ENCODE measurements around the gene C2CD4C.
"Not testable (repeated sequence)": the region's sequence is repeated elsewhere in the genome, so short reads cannot be mapped to it uniquely, and the experiment has no call there.

The C2CD4C gene

DNA sequence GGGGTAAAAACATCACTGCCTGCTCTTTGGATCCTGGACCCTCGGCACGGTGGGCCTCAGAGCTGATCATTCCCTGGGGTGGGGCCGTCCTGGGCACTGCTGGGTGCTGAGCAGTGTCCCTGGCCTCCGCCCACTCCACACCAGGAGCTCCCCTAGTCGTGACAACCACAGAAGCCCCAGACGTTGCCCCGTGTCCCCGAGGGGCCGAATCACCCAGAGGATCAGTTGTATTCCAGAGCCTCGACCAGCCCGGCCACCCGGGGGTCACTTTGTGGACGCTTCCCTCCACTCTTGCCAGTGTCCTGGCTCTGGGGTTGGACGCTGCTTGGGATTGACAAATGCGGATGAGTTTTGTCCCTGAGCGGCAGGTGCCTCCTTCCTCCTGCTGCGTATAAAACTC is 10.2 kb downstream of the C2CD4C start:
- no peak for DNase-seq (ENCODE audit: low read depth)

DNA sequence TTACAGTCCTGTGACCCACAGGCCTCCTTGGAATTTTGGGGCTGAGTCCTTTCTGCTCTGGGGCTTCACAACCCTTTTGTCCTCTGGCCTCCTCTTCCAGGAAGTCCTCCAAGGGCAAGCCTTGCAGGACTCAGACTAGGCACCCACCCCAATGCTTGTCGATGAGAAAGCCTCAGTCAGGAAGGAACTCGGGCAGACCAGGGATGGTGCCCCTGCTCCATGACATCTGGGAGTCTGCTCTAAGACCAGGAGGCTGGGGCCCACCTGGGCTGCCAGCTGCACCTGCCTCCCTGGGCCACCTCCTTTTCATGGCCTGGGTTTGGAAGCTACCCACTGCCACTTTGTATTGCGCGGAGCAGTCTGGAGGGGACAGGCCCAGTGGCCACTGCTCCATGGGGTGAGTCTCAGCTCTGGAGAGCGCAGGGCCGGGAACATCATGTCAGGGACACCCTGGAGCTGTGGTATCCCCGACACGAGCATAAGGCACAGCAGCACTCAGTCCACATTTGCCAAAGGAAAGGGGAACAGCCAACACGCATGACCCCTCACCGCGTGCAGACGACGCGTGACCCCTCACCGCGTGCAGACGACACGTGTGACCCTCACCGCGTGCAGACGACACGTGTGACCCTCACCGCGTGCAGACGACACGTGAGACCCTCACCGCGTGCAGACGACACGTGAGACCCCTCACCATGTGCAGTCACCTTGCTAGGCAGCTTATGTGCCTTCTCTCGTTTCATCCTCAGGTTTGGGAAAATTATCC is 10.8 kb downstream of the C2CD4C start:
- DNase-seq (ENCODE audit: low read depth) = no peak

DNA sequence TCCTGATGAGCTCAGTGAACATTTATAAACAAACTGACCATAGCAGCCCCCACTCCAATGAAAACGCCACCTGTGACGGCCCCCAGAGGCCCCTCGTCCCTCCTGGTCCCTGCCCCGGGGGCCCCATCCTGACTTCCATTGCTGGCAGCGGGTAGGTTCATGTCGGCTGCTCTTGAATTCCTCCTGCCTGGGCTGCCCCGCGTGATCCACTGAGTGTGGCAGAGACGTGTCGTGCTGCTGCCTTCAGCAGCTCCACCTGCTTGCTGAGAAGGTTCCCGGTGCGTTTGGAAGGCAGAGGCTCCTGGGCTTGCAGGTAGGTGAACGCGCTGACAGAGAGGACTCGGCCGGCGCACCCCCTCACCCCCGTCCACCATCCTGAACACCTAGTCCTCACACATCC is 11.6 kb downstream of the C2CD4C start:
- DNase-seq (ENCODE audit: low read depth) = no peak

DNA sequence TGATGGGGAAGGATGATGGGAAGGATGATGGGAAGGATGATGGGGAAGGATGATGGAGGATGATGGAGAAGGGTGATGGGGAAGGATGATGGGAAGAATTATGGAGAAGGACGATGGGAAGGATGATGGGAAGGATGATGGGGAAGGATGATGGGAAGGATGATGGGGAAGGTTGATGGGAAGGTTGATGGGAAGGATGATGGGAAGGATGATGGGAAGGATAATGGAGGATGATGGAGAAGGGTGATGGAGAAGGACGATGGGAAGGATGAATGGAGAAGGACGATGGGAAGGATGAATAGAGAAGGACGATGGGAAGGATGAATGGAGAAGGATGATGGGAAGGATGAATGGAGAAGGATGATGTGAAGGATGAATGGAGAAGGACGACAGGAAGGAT is 13.5 kb downstream of the C2CD4C start:
- DNase-seq (ENCODE audit: low read depth) = no peak

DNA sequence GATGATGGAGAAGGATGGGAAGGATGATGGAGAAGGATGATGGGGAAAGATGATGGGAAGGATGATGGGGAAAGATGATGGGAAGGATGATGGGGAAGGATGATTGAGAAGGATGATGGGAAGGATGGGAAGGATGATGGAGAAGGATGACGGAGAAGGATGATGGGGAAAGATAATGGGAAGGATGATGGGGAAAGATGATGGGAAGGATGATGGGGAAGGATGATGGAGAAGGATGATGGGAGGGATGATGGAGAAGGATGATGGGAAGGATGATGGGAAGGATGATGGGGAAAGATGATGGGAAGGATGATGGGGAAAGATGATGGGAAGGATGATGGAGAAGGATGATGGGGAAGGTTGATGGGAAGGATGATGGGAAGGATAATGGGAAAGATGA is 14.1 kb downstream of the C2CD4C start:
- DNase-seq (ENCODE audit: low read depth) = not testable (repeated sequence)

DNA sequence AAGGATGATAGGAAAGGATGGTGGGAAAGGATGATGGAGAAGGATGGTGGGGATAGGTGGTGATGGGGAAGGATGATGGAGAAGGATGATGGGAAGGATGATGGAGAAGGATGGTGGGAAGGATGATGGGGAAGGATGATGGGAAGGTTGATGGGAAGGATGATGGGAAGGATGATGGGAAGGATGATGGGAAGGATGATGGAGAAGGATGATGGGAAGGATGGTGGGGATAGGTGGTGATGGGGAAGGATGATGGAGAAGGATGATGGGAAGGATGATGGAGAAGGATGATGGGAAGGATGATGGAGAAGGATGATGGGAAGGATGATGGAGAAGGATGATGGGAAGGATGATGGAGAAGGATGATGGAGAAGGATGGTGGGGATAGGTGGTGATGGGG is 15.4 kb downstream of the C2CD4C start:
- not testable (repeated sequence) for DNase-seq (ENCODE audit: low read depth)

DNA sequence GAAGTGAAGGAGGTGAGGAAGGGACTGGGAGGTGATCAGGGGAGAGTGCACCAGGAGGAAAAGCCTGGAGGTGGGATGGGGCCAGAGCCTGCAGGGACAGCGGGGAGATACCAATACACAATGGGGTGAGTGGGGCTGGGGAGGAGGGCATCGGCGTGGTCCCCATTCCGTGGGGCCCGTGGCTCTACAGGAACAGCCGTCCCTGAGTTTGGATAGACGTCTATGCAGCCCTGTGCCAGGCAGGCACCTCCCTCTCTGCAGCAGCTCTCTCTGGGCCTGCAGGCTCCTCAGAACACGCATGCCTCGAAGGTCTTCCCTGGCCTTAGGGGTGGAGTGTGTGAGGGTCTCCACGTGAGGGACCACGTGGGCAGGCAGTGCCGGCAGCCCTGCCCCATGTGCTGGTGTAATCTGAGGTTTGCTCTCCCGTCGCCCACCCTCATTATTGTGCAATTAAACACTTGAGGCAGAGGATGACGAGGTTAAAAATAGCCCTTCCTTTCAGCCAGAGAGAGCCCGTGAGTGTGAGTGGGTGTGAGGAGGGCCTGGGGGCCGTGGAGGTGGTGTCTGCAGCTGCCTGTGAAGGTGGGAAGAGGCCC is 16.5 kb downstream of the C2CD4C start:
- DNase-seq (ENCODE audit: low read depth) = no peak

DNA sequence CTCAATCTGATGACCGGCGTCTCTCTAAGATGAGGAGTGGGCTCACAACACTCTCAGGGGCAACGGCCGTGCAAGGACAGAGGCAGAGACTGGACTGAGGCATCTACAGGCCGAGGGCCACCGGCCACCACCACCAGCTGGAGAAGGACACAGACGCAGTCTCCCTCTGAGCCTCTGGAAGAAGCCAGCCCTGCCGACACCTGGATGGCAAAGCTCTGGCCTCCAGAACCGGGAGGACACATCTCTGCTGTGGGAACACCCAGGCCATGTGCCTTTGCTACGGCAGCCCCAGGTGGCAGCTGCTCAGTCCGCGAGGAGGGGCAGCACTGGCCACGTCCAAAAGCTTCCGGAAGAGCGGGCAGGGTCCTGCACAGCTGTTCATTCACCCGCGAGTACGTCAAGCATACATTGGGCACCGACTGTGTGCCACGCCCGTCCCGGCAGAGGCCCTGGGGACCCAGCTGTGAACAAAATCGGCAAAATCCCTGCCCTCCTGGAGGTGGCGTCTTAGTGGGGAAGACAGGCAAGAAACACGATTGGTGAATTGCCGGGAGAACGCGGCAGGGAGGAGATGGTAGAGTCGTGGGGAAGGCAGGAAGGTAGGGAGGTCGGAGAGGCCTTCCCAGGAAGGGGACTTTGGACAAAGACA is 17.1 kb downstream of the C2CD4C start:
- DNase-seq (ENCODE audit: low read depth) = no peak

DNA sequence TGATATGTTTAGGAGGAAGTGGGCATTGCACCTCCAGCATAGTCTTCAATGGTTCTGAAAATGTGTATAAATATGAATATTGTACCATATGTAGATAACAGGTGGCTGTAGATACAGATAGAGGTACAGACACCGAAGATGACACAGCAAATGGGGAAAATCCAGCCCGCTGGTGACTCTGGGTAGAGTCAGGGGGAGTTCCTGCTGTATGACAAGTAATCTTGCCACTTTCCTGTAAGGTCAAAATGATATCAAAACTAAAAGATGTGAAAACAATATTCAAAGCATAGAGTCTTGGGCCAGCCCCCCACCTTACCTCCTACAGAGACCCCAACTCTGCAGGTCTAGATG is 17.8 kb downstream of the C2CD4C start:
- DNase-seq (ENCODE audit: low read depth) = no peak

DNA sequence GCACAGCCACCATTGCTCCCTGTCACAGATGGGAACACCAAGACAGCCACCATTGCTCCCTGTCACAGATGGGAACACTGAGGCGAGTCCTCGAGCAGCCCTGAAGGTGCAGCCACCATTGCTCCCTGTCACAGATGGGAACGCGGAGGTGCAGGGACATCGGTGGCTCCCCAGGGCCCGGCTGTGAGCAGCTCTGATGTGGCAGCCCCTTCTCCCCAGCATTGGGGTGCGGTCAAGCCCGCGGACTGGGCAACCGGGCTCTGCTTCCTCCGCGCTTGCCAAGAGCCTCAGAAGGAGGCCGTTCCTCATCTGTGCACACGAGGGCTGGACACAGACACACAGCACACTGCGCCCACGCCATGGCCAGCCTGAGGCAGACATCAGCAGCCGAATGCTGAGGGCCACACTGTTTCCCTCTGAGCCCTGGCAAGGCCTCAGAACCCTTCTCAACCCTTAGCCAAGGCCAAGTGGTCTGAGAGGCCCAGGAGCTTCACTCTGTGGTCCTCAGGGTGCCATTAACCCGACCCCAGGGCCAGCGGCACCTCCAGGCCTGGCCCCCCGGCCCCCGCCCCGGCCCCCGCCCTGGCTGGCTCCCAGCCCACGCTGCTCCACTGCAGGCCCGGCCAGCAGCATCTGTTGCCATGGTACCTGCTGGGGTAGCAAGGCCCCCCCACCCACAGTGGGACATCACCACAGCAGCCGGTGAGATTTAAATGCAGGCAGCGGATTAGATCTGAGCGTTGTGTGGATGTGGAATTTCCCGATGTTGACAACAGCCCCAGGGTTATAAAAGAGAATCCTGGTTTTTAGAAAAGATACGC is 18.4 kb downstream of the C2CD4C start:
- no peak for DNase-seq (ENCODE audit: low read depth)

DNA sequence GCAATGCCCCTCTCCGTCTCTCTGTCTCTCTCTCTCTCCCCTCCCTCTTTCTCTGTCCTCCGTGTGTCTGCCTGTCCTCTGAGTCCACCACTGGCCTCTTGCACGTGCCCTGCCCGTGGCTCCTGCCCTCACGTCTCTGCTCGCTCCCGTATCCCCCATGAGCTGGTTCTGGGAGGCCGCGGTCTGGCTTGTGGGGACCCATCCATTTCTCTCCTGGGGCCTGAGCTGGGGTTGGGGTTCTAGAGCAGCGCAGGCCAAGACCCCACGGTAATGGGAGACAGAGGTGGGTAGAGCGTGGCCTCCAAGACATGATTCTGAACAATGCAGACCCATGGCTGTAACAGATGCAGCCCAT is 19.0 kb downstream of the C2CD4C start:
- no peak for DNase-seq (ENCODE audit: low read depth)

DNA sequence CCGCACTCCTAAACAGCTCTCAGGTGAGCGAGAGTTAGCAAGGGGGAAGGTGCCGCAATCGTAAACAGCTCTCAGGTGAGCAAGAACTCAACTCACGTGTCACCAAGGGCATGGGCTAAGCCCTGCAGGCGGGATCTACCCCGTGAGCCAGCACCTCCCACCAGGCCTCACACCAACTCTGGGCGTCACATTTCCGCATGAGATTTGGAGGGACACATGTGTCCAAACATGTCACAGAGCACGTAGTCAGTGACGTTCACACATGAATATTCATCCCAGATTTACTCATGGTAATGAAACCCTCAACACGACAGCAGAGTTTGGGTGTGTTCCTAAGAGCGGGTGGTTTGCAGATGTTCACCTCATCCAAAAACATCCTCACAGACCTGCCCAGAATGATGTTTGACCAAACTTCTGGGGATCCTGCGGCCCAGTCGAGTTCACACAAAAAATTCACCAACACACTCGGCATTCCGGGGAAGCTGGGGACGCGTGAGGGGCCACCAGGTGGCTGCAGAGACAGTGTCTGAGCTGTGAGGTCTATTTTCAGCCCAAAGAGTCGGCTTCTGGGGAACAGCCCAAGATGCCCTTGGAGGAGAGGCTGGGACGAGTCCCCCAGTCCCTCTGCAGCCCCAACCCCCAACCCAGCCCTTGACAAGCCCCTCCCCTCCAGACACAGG is 19.6 kb downstream of the C2CD4C start:
- DNase-seq (ENCODE audit: low read depth) = no peak

DNA sequence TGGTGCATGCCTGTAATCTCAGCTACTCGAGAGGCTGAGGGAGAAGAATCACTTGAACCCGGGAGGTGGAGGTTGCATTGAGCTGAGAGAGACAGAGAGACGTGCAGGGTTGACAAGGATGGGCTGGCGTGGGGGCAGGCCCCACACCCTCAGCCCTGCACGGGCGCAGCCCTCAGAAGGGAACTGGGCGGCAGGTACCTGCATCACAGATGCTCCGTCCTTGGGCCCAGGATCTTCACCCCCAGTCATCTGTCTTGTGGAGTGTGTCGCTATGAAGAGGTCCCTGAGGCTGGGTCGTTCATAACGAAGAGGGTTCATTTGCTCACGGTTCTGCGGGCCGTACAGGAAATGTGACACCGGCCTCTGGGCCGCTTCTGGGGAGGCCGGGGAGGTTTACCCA is 20.3 kb downstream of the C2CD4C start:
- no peak for DNase-seq (ENCODE audit: low read depth)

DNA sequence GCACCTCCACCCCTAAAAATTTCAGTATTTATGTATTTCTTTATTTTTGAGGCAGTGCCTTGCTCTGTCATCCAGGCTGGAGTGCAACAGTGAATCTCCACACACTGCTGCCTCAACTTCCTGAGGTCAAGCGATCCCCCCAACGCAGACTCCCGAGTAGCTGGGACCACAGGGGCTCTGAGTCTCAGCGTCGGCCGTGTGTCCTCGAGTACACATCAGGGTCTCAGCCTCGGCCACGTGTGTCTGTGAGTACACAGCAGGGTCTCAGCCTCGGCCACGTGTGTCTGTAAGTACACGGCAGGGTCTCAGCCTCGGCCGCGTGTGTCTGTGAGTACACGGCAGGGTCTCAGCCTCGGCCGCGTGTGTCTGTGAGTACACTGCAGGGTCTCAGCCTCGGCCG is 21.2 kb downstream of the C2CD4C start:
- DNase-seq (ENCODE audit: low read depth) = no peak

DNA sequence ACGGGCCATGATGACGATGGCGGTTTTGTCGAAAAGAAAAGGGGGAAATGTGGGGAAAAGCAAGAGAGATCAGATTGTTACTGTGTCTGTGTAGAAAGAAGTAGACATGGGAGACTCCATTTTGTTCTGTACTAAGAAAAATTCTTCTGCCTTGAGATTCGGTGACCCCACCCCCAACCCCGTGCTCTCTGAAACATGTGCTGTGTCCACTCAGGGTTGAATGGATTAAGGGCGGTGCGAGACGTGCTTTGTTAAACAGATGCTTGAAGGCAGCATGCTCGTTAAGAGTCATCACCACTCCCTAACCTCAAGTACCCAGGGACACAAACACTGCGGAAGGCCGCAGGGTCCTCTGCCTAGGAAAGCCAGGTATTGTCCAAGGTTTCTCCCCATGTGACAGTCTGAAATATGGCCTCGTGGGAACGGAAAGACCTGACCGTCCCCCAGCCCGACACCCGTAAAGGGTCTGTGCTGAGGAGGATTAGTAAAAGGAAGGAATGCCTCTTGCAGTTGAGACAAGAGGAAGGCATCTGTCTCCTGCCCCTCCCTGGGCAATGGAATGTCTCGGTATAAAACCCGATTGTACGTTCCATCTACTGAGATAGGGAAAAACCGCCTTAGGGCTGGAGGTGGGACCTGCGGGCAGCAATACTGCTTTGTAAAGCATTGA is 22.2 kb downstream of the C2CD4C start:
- not testable (repeated sequence) for DNase-seq (ENCODE audit: low read depth)

DNA sequence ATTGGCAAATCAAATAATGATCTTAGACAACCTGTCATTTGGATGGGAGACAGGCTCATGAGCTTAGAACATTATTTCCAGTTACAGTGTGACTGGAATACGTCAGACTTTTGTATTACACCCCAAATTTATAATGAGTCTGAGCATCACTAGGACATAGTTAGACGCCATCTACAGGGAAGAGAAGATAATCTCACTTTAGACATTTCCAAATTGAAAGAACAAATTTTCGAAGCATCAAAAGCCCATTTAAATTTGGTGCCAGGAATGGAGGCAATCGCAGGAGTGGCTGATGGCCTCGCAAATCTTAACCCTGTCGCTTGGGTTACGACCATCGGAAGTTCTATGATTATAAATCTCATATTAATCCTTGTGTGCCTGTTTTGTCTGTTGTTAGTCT is 22.8 kb downstream of the C2CD4C start:
- DNase-seq (ENCODE audit: low read depth) = not testable (repeated sequence)

DNA sequence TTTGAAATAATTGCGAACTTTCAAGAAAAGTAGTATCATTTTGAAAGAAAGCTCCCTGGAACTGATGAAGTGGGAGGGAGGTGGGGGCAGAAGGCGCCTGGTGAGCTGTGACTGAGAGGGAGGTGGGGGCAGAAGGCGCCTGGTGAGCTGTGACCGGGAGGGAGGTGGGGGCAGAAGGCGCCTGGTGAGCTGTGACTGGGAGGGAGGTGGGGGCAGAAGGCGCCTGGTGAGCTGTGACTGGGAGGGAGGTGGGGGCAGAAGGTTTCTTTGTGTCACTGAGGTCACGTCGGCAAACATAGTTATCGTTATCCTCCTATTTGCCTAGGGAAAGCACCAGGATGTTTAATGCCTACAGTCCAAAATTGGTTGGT is 24.2 kb downstream of the C2CD4C start:
- DNase-seq (ENCODE audit: low read depth) = no peak

DNA sequence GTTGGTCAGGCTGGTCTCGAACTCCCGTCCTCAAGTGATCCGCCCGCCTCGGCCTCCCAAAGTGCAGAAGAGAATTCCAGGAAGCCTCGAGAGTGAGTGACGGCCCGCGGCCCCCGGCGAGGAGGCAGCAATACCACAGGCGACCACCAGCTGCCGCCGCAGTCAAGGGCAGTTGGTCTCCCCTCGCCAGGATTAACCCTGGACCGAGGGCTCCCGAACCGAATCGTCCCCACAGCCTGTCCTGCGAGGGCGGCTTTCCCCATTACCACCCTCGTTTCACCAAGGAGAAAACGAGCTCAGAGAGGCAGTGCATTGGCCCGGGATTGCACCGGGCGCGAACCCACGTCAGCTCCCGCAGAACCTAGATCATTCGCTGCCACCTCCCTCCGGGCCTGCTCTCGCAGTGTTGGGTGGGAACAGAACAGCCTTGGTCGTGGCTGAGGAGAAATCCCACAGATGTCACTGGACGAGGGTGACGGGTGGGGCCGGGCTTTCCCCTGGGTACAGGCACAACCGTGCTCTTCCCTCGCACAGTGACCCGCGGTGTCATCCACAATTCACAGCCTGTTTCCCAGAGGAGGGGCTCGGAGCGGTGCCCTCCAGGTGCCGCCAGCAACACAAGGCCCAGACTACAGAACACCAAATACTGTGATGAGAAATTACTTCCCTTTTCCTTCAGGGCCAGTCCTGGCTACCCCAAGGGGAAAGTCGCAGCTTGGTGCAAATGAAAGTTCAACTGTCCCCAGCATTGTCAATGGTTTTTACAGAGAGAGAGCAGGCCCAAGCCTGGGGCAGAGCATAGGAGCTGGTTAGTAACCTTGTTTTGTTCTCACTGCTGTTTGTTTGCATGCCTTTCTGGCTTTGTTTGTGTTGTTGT is 24.8 kb downstream of the C2CD4C start:
- DNase-seq (ENCODE audit: low read depth) = no peak

DNA sequence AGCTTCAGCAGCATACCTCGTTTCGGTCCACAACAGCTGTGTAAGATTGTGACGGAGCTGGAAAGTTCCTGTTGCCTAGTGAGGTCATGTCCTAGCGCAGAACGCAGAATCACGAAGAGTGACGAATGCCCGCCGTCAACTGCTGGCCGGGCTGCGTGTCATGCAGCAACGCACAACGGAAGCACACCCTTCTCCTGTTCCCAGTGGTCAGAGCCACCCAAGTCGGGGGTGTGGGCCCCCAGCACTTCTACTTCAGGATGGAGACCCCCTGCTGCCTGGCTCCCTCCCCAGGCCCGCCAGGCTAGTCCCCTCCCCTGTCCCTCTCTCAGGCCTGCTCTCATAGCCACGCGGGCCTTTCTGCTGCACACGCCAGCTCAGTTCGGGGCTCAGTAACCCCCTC is 25.9 kb downstream of the C2CD4C start:
- no peak for DNase-seq (ENCODE audit: low read depth)

DNA sequence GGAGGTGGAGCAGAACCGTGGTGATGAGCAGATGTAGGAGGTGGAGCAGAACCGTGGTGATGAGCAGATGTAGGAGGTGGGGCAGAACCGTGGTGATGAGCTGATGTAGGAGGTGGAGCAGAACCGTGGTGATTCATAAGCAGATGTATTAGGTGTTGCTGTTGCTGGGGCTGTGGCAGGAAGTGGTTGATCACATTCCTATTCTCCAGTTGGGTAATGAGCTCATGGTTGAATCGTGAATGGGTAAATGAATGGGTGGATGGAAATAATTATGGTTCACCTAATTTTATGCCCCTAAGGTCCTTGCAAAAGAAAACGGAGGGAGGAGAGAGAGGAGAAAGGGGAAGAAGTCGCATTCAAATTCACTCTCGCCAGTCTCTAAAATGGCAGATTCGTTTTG is 26.4 kb downstream of the C2CD4C start:
- peak; percentile 16 for DNase-seq (ENCODE audit: low read depth)

DNA sequence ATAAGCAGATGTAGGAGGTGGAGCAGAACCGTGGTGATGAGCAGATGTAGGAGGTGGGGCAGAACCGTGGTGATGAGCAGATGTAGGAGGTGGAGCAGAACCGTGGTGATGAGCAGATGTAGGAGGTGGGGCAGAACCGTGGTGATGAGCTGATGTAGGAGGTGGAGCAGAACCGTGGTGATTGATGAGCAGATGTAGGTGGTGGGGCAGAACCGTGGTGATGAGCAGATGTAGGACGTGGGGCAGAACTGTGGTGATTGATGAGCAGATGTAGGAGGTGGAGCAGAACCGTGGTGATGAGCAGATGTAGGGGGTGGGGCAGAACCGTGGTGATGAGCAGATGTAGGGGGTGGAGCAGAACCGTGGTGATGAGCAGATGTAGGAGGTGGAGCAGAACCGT is 27.0 kb downstream of the C2CD4C start:
- not testable (repeated sequence) for DNase-seq (ENCODE audit: low read depth)
